Fibroblast of pulmonary artery (primary cell): ENCODE data around the gene IKZF2.
A peak's percentile ranks its signal among the peaks of the same experiment; 100 is the strongest.

Experiments
- DNase-seq: peaks from one replicate; pipeline ENCODE4 v3.0.0-alpha.2; 2010; ENCODE audit warnings: low read depth
- H3K4me3 ChIP-seq: replicated peaks from 2 replicates; pipeline ENCODE4 v1.5.1; 2011; ENCODE audit warnings: low read depth, mild to moderate bottlenecking, control low read depth, low read length, moderate library complexity
- TF ChIP-seq, protein P1 (sequence below): IDR thresholded peaks from 2 replicates; pipeline ENCODE4 v1.5.1; 2011; ENCODE audit warnings: mild to moderate bottlenecking, control low read depth, low read length, inconsistent platforms; ENCODE audit errors: missing control alignments

IKZF2 gene

DNA sequence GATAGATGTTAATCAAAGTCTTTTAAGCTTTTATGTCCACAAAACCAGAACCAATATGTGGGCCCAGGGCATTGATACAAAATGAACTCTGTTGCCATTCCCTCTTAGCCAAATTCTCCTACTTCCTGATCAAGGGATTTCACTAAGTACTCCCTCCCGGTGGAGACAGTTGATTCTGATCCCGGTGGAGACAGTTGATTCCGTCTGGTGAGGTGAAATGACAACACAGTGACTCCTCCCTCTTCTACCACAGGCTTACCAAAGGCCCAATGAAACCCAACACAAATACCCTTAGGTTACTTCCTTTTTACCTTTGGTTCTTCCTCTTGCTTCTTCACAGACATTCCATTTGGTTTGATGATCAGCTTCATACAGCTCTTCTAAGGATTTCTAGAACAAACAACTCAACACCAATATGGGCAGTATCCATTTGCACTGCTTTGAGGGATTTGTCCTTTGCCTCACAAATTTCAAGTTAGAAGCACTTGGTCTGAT is 153.8 kb downstream of the IKZF2 start:
- TF ChIP-seq, protein P1, sequence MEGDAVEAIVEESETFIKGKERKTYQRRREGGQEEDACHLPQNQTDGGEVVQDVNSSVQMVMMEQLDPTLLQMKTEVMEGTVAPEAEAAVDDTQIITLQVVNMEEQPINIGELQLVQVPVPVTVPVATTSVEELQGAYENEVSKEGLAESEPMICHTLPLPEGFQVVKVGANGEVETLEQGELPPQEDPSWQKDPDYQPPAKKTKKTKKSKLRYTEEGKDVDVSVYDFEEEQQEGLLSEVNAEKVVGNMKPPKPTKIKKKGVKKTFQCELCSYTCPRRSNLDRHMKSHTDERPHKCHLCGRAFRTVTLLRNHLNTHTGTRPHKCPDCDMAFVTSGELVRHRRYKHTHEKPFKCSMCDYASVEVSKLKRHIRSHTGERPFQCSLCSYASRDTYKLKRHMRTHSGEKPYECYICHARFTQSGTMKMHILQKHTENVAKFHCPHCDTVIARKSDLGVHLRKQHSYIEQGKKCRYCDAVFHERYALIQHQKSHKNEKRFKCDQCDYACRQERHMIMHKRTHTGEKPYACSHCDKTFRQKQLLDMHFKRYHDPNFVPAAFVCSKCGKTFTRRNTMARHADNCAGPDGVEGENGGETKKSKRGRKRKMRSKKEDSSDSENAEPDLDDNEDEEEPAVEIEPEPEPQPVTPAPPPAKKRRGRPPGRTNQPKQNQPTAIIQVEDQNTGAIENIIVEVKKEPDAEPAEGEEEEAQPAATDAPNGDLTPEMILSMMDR = no peak
- H3K4me3 ChIP-seq = no peak overlapping the region
- no peak for DNase-seq

DNA sequence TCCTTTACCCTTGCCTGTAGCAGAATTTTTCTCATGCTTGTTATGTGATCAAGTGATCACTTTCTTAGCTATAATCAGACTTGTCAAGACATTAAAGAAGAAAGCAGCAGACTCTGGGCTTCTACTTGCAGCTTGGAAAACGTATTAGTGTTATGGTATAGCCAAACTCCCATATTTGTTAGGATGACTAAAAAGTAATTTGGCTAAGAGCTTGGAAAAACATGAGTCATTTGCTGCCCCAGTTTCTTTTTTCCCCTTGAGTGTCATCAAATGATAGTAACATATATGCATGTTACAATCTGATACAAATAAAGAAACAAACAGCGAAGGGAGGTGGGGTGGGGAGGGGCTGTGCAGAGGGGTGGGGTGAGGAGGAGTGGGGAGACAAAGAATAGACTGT is 155.5 kb downstream of the IKZF2 start:
- H3K4me3 ChIP-seq = no peak overlapping the region
- TF ChIP-seq, protein P1 = no peak
- DNase-seq = peak; percentile 39

DNA sequence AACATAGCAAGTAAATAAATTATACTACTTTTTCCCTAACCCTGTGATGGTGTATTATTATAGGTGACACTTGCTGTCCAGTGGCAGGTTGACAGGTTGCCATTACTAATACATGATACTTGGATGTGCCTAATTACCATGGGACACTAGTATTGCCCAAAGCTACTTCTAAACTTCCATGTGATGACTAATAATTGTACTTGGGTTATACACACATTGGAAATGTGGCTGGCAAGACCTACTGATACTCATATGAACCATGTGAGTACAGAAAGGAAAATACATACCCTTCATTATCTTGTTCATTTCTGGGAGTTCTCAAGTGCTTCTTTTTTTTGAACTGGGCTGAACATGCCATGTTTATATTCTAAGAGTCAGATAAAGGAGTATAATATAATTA is 156.4 kb downstream of the IKZF2 start:
- H3K4me3 ChIP-seq = no peak overlapping the region
- TF ChIP-seq, protein P1 = no peak
- DNase-seq = no peak

DNA sequence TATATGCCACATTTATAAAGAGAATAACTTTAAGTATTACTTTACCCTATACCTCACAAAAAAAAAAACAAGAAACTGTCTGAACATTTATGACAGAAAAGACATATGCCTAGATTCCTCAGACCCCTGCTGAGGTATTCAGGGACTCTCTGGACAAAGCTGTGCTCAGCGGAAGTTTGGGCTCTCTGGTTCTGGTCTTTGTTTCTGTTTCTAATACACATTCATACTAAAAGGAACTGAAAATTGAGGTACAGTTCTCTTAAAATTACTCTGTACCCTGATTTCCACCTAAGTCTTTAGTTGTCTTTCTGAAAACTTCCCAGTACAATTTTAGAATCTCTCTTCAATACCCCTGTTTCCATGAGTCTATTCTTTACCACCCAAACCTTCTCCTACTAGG is 160.3 kb downstream of the IKZF2 start:
- no peak for DNase-seq
- H3K4me3 ChIP-seq = no peak overlapping the region
- TF ChIP-seq, protein P1 = no peak

DNA sequence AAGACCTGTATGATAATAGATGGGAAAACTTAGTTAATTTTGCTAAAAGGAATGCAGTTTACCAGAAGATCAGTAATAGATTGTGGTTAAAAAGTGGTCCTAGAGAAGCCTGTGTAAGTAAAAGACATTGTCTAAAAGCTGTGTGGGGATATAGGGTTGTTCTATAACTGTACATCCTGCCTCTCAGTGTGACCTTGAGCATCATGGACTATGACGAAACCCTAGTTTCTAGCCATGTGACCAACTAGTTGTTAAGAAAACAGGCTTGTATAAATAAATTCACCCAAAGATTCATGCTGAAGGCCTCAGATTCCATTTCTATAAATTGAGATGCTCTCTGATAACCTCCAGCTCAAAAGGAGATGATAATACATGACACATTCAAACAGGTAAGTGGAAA is 160.7 kb downstream of the IKZF2 start:
- TF ChIP-seq, protein P1 = no peak
- H3K4me3 ChIP-seq = no peak overlapping the region
- peak; percentile 36 for DNase-seq

DNA sequence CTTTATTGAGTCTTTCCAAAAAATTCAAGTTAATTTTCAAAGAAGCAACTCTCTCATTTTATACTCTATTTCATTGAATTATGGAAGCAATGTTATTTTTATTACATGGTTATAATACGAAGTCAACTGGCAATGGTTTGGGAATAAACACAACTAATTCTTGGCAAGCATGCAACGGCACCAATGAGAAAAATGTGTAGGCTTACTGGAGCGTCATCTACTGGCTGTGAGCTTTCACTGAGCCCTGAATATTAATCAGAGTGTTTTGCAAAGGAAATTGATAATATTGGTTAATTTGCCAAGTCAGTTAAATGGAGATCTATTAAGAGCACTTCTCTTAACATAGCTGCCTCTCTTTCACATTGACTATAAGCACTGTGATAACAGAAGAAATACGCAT is 163.9 kb downstream of the IKZF2 start:
- DNase-seq = no peak
- TF ChIP-seq, protein P1 = no peak

DNA sequence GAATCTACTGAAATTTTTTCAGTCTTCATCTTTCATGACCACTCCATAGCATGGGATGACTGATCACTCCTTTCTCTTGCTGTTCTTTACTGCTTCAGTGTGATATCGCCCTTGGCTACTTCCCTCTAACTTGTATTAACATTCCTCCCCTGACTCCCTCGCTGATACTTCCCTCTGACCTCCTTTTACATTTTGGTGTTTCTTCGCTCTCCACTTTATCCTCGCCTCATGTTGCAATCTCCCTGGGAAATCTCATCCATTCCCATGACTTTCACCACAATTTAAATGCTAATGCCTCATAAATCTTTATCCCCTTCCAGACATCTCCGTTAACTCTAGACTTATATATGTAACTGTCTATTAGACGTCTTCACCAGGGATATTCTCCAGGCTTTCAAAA is 167.3 kb downstream of the IKZF2 start:
- DNase-seq = no peak
- H3K4me3 ChIP-seq = no peak overlapping the region
- TF ChIP-seq, protein P1 = no peak

More for the DNA sequence above, 163.9 kb downstream of the IKZF2 start:
- H3K4me3 ChIP-seq = no peak overlapping the region
